Measurements from ENCODE around the gene BEST2. TPM values are rescaled to one million over a fixed set of nuclear protein-coding genes. Genes with fewer than 3 reads are reported as not detected.

Gene BEST2
- total RNA-seq, 1 experiment from 2014 or later = 0.27 TPM

DNA sequence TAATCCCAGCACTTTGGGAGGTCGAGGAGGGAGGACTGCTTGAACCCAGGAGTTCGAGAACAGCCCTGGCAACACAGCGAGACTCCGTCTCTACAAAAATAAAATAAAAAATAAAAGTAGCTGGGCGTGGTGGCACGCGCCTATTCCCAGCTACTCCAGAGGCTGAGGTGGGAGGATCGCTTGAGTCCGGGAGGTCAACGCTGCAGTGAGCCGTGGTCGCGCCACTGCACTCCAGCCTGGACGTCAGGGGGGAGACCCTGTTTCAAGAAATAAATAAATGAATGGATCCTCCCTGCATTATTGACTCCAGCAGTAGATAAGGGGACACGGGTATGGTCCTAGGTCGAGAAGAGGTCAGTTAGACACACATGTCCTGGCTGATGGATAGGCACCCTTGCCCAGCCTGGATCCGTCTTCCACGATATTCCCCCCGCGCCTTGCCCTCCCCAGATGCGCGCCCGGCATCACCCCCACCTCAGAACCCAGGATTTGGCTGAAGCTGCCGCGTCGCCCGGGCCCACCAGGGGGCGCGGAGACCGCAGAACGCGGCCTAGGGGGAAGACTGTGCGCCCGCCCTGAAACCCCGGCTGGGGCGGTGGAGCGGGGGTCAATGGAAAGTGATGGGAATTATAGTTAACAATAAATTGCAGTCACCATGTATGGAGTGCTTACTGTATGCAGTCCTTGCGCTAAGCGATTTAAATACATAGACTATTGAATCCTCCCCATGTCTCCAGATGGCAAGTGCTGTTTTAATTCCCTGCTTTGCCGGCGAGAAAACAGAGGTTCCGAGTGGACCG lies 25.8 kb downstream of the BEST2 start:
- no peaks in the 10 kb centered on the region for H3K27me3 ChIP-seq (replicated peaks; ENCODE audit: control insufficient read depth, insufficient read depth, low read length)
- TF ChIP-seq, protein P1, sequence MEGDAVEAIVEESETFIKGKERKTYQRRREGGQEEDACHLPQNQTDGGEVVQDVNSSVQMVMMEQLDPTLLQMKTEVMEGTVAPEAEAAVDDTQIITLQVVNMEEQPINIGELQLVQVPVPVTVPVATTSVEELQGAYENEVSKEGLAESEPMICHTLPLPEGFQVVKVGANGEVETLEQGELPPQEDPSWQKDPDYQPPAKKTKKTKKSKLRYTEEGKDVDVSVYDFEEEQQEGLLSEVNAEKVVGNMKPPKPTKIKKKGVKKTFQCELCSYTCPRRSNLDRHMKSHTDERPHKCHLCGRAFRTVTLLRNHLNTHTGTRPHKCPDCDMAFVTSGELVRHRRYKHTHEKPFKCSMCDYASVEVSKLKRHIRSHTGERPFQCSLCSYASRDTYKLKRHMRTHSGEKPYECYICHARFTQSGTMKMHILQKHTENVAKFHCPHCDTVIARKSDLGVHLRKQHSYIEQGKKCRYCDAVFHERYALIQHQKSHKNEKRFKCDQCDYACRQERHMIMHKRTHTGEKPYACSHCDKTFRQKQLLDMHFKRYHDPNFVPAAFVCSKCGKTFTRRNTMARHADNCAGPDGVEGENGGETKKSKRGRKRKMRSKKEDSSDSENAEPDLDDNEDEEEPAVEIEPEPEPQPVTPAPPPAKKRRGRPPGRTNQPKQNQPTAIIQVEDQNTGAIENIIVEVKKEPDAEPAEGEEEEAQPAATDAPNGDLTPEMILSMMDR (IDR thresholded peaks at IDR 0.05; ENCODE audit: insufficient read depth in 1 of 2, low read depth in 1 of 2, low read length in 1 of 2, severe bottlenecking in 1 of 2, unreplicated experiment in 1 of 2) = peak; percentile 85 to 97
- peak overlapping the region; percentile 85 for H3K4me3 Mint-ChIP-seq (ENCODE audit: unreplicated experiment)
- H3K9me3 ChIP-seq = no peaks in the 10 kb centered on the region
- H3K4me1 ChIP-seq = peaks cover 20% of the 10 kb centered on the region
- POLR2A ChIA-PET = interaction anchor here (0.6 to 2.5 kb wide), 3 partner anchors 12 to 93 kb away, joined by 3 to 36 read pairs (median 7); partner anchors contain the start of gene JUNB
- peaks cover 19% of the 10 kb centered on the region for H3K4me1 Mint-ChIP-seq (ENCODE audit: low read depth, unreplicated experiment)
- H3K36me3 ChIP-seq (ENCODE audit: control insufficient read depth, insufficient read depth, low read length) = no peaks in the 10 kb centered on the region
- peak; percentile 73 to 88 for DNase-seq
- intact Hi-C loops (cut with micrococcal nuclease; ENCODE audit: unreplicated experiment) = loop anchor here (1.0 to 5.0 kb wide), 3 partner anchors 15 to 55 kb away; partner anchors contain the start of gene TNPO2
- no TSS peak for BruUV-seq (replicated peaks)
- H3K36me3 Mint-ChIP-seq (ENCODE audit: insufficient read depth, unreplicated experiment) = peaks cover 19% of the 10 kb centered on the region
- H3K9me3 Mint-ChIP-seq (ENCODE audit: unreplicated experiment) = no peaks in the 10 kb centered on the region
- H3K4me3 ChIP-seq (ENCODE audit: low read depth, low read length) = peak overlapping the region; percentile 53
- CTCF ChIA-PET = interaction anchor here (0.6 to 2.8 kb wide), 6 partner anchors 12 to 71 kb away, joined by 3 to 38 read pairs (median 6); partner anchors contain the start of gene JUNB
- H3K27ac Mint-ChIP-seq (ENCODE audit: unreplicated experiment) = no peak overlapping the region
- no peaks in the 10 kb centered on the region for H3K27me3 Mint-ChIP-seq (ENCODE audit: insufficient read depth, unreplicated experiment)

DNA sequence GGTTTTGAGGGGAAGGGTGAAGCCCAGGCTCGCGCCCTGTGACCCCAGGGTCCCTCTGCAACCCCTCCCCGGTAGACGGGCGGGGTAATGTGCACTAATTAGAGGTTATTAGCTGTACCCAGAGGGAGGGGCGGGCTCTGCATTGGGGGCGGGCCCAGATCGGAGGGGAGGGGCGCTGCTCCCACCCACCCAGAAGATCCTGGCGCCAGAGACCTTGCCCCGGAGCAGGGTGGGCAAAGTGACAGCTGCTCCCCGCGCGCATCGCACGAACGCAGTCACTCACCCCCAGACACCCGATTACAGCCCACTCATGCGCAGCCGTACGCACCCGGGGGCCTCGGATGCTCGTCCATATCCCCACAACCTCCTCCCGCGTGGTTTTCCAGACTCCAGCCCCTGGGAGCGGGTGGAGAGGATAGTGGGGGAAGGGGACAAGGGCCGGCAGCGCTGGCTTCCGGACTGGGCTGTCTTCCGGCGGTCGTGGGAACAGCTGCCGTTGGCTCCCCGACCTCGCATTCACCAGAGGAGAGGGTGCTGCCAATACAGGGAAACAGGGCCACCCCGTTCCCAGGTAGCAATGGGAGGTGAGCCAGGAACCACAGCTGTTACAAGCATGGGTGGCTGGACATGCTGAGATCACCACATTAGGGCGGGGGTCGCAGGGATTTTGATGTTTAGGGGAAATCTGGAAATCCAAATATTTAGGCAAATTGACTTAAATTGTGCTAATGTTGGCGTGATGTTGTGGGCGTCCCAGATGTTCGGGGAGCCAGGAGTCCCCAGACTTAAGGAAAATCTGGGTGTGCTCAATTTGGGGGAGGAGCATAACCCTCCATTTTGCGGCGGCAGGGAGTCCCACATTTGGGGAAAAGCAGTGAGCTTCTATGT lies 26.7 kb downstream of the BEST2 start:
- Mint-ChIP-seq H3K27me3 (ENCODE audit: insufficient read depth, unreplicated experiment) (no peaks in the 10 kb centered on the region), H3K4me3 (ENCODE audit: unreplicated experiment) (peak overlapping the region; percentile 85), H3K27ac (ENCODE audit: unreplicated experiment) (peak overlapping the region; percentile 87), H3K4me1 (ENCODE audit: low read depth, unreplicated experiment) (peaks cover 19% of the 10 kb centered on the region), H3K9me3 (ENCODE audit: unreplicated experiment) (no peaks in the 10 kb centered on the region), H3K36me3 (ENCODE audit: insufficient read depth, unreplicated experiment) (peaks cover 19% of the 10 kb centered on the region)
- BruUV-seq (replicated peaks) = no TSS peak
- Histone ChIP-seq H3K4me1 (peaks cover 20% of the 10 kb centered on the region), H3K27me3 (replicated peaks; ENCODE audit: control insufficient read depth, insufficient read depth, low read length) (no peaks in the 10 kb centered on the region), H3K4me3 (ENCODE audit: low read depth, low read length) (peak overlapping the region; percentile 53), H3K36me3 (ENCODE audit: control insufficient read depth, insufficient read depth, low read length) (no peaks in the 10 kb centered on the region), H3K9me3 (no peaks in the 10 kb centered on the region)
- ChIA-PET POLR2A (interaction anchor here (0.9 to 2.5 kb wide), 2 partner anchors 11 to 14 kb away, joined by 4 to 36 read pairs; partner anchors contain the start of gene JUNB), CTCF (interaction anchor here (0.6 to 2.8 kb wide), 7 partner anchors 11 to 107 kb away, joined by 3 to 38 read pairs (median 4); partner anchors contain the start of gene JUNB)
- TF ChIP-seq, protein P1 (IDR thresholded peaks at IDR 0.05; ENCODE audit: insufficient read depth in 1 of 2, low read depth in 1 of 2, low read length in 1 of 2, severe bottlenecking in 1 of 2, unreplicated experiment in 1 of 2) = no peak
- intact Hi-C loops (cut with micrococcal nuclease; ENCODE audit: unreplicated experiment) = loop anchor here (5.0 kb wide), 1 partner anchor 56 kb away; the partner anchor contains the start of gene TNPO2
- DNase-seq = peak; percentile 59 to 72

DNA sequence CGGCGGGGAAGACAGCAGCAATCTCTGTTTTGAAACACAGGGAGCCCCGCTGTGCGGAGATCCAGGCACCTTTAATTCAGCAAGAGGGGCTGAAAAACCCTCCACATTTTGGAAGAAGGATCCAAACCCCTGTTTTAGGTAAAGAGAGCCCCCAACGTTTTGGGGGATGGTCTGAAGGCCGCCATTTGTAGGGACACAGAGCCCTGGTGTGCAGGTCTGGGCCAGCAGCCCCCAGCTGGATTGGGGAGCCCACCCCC lies 27.2 kb downstream of the BEST2 start:
- peaks cover 25% of the 10 kb centered on the region for H3K4me1 ChIP-seq
- BruUV-seq (replicated peaks) = TSS peak; percentile 34
- CTCF ChIA-PET = interaction anchor here (0.6 to 2.5 kb wide), 2 partner anchors 18 to 69 kb away, joined by 3 to 20 read pairs; no protein-coding TSS in a partner anchor
- Mint-ChIP-seq H3K36me3 (ENCODE audit: insufficient read depth, unreplicated experiment) (peaks cover 19% of the 10 kb centered on the region), H3K4me3 (ENCODE audit: unreplicated experiment) (peak overlapping the region; percentile 85), H3K27me3 (ENCODE audit: insufficient read depth, unreplicated experiment) (no peaks in the 10 kb centered on the region), H3K4me1 (ENCODE audit: low read depth, unreplicated experiment) (peaks cover 15% of the 10 kb centered on the region), H3K27ac (ENCODE audit: unreplicated experiment) (peak overlapping the region; percentile 87), H3K9me3 (ENCODE audit: unreplicated experiment) (no peaks in the 10 kb centered on the region)
- TF ChIP-seq, protein P1 (IDR thresholded peaks at IDR 0.05; ENCODE audit: insufficient read depth in 1 of 2, low read depth in 1 of 2, low read length in 1 of 2, severe bottlenecking in 1 of 2, unreplicated experiment in 1 of 2) = no peak
- POLR2A ChIA-PET = interaction anchor here (0.9 to 2.5 kb wide), 2 partner anchors 10 to 14 kb away, joined by 4 to 36 read pairs; partner anchors contain the start of gene JUNB
- H3K36me3 ChIP-seq (ENCODE audit: control insufficient read depth, insufficient read depth, low read length) = no peaks in the 10 kb centered on the region
- intact Hi-C loops (cut with micrococcal nuclease; ENCODE audit: unreplicated experiment) = loop anchor here (5.0 kb wide), 1 partner anchor 57 kb away; the partner anchor contains the start of gene TNPO2
- H3K4me3 ChIP-seq (ENCODE audit: low read depth, low read length) = peak overlapping the region; percentile 53
- DNase-seq = no peak
- no peaks in the 10 kb centered on the region for H3K27me3 ChIP-seq (replicated peaks; ENCODE audit: control insufficient read depth, insufficient read depth, low read length)
- no peaks in the 10 kb centered on the region for H3K9me3 ChIP-seq

Data from Caco-2 (cell line).